Nephron progenitor cell (in vitro differentiated cells): ENCODE measurements around the gene PPIF.

Experiments
- DNase-seq: peaks from one replicate; pipeline ENCODE4 v3.0.0; 2021
- H3K27ac Mint-ChIP-seq: 2 replicates; pipeline ENCODE4 v1.8.0; 2021; ENCODE audit warnings: mild to moderate bottlenecking, moderate library complexity, mixed read lengths
- H3K27me3 Mint-ChIP-seq: 2 replicates; pipeline ENCODE4 v1.8.0; 2021; ENCODE audit warnings: mild to moderate bottlenecking, low read depth, mixed read lengths; ENCODE audit not compliant: poor library complexity
- H3K36me3 Mint-ChIP-seq: 2 replicates; pipeline ENCODE4 v1.8.0; 2021; ENCODE audit warnings: low read depth, mixed read lengths
- H3K4me1 Mint-ChIP-seq: 2 replicates; pipeline ENCODE4 v1.8.0; 2021; ENCODE audit warnings: mixed read lengths
- H3K4me3 Mint-ChIP-seq: 2 replicates; pipeline ENCODE4 v1.8.0; 2021; ENCODE audit warnings: mild to moderate bottlenecking, moderate library complexity, mixed read lengths
- H3K9me3 Mint-ChIP-seq: 2 replicates; pipeline ENCODE4 v1.8.0; 2021; ENCODE audit warnings: mild to moderate bottlenecking, moderate library complexity, mixed read lengths
- TF ChIP-seq, protein P1 (sequence below): fragments of 200-600 bp; sonication (generic); IDR thresholded peaks from 2 replicates; pipeline ENCODE4 v1.5.0; 2021; ENCODE audit warnings: antibody characterized with exemption

The PPIF gene

DNA sequence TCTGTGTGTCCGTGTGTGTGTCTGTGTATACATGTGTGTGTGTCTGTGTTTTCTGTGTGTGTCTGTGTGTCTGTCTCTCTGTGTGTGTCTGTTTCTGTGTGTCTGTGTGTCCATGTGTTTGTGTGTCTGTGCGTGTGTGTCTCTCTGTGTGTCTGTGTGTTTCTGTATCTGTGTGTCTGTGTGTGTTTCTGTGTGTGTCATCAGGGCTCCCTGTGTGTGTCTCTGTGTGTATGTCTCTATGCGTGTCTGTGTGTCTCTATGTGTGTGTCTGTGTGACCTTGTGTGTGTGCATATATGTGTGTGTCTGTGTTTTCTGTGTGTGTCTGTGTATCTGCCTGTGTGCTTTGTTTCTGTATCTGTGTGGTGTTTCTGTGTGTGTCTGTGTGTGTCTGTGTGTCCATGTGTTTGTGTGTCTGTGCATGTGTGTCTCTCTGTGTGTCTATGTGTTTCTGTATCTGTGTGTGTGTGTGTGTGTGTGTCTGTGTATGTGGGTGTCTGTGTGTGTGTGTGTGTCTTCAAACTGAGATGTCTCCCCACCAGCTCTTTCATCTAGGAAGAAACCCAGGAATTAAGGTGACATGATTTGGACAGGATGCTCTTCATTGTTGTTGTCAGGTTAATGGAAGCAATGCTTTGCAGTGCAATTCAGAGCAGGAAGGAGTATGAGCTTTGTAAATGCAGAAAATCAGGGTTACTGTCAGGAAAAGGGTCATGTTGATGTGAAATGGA is 20.7 kb upstream of the PPIF start:
- Mint-ChIP-seq H3K9me3 (no peaks in the 10 kb centered on the region), H3K36me3 (no peaks in the 10 kb centered on the region), H3K27me3 (peaks cover 2% of the 10 kb centered on the region), H3K27ac (no peak overlapping the region), H3K4me1 (peaks cover 7% of the 10 kb centered on the region), H3K4me3 (no peak overlapping the region)
- TF ChIP-seq, protein P1, sequence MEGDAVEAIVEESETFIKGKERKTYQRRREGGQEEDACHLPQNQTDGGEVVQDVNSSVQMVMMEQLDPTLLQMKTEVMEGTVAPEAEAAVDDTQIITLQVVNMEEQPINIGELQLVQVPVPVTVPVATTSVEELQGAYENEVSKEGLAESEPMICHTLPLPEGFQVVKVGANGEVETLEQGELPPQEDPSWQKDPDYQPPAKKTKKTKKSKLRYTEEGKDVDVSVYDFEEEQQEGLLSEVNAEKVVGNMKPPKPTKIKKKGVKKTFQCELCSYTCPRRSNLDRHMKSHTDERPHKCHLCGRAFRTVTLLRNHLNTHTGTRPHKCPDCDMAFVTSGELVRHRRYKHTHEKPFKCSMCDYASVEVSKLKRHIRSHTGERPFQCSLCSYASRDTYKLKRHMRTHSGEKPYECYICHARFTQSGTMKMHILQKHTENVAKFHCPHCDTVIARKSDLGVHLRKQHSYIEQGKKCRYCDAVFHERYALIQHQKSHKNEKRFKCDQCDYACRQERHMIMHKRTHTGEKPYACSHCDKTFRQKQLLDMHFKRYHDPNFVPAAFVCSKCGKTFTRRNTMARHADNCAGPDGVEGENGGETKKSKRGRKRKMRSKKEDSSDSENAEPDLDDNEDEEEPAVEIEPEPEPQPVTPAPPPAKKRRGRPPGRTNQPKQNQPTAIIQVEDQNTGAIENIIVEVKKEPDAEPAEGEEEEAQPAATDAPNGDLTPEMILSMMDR, result no peak
- DNase-seq, result no peak

DNA sequence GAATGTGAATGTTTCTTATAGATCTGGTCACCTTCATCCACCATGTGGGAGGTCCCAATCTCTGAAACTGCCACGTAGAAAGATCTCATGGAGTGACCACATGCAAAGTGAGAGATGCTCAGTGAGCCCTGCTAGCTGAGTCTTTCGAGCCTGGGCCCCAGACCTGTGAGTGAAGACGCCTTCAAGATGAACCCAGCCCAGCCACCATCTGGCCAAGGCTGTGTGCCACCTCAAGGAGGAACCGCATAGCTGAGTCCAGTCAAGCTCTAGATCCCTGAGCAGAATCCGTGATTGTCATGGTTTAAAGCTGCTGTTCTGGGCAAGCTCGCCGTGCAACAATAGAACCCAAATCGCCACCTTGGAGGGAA is 20.2 kb upstream of the PPIF start:
- Mint-ChIP-seq H3K27ac (no peak overlapping the region), H3K4me1 (peaks cover 7% of the 10 kb centered on the region), H3K36me3 (no peaks in the 10 kb centered on the region), H3K9me3 (peaks cover 3% of the 10 kb centered on the region), H3K4me3 (no peak overlapping the region), H3K27me3 (peaks cover 2% of the 10 kb centered on the region)
- no peak for DNase-seq
- TF ChIP-seq, protein P1, result no peak

DNA sequence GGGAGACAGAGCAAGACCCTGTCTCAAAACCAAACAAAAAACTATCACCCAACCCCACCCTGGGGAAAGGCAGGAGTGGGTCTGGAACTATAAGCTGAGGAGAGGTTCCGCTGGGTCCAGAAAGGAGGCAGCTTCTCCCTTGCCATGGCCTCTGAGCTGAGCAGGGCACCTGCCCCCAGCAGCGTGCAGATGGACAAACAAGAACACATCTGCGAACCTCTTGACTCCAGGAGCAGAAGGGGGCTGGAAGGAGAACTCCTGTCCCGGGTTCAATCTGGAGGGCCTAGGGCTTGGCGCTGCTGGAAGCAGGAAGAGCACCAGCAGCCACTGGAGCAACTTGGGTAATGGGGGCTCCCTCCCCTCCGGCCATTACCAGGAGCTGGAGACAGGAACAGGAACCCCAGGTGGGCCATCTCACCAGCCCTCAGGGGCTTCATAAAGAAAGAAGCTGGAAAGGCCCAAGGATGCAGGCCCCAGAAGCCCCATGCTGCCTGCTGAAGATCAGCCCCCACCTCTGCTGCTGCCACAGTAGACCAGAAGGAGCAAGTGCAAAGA is 19.0 kb upstream of the PPIF start:
- TF ChIP-seq, protein P1, result no peak

DNA sequence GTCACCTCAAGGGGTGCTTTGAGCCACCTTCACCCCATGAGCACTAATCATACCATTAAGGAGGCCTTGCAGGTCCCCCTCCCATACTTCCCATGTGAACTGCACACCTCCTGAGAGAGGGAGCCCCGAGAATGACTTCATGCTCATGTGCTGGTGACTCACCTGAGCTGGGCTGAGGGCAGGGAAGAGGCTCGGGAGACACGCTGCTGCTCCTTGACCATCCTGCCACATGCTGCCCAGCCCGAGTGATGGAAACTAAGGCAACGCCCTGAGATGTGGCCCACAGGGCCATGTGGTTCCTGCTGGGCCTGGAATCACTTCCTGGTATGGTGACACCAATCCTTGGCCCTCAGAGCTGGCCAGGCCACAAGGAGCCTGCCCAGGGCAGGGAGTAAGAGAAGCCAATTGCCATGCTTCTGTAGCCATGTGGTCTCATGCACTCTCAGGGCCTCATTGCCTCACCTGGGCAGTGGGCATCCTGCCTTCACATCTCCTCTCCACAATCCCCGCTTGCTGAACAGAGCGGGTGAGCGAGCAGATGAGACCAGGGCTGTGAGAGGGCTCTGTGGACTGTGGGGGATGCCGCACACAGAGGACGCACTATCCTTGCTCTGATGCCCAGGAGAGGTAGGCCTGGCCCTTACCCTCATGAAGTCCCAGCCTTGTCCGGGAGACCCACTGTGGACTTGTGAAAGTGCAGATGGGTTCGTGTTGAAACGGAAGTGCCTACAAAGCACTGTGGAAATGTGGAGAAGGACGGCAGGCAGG is 18.3 kb upstream of the PPIF start:
- no peaks in the 10 kb centered on the region for H3K4me1 Mint-ChIP-seq
- no peak overlapping the region for H3K4me3 Mint-ChIP-seq
- no peaks in the 10 kb centered on the region for H3K36me3 Mint-ChIP-seq
- peaks cover 2% of the 10 kb centered on the region for H3K27me3 Mint-ChIP-seq
- no peak for DNase-seq
- TF ChIP-seq, protein P1, result no peak
- H3K9me3 Mint-ChIP-seq, result peaks cover 8% of the 10 kb centered on the region
- H3K27ac Mint-ChIP-seq, result no peak overlapping the region

More for the DNA sequence above, 19.0 kb upstream of the PPIF start:
- Mint-ChIP-seq H3K36me3 (no peaks in the 10 kb centered on the region), H3K27me3 (peaks cover 2% of the 10 kb centered on the region), H3K9me3 (peaks cover 5% of the 10 kb centered on the region), H3K27ac (no peak overlapping the region), H3K4me3 (no peak overlapping the region), H3K4me1 (peaks cover 4% of the 10 kb centered on the region)
- DNase-seq, result no peak

DNA sequence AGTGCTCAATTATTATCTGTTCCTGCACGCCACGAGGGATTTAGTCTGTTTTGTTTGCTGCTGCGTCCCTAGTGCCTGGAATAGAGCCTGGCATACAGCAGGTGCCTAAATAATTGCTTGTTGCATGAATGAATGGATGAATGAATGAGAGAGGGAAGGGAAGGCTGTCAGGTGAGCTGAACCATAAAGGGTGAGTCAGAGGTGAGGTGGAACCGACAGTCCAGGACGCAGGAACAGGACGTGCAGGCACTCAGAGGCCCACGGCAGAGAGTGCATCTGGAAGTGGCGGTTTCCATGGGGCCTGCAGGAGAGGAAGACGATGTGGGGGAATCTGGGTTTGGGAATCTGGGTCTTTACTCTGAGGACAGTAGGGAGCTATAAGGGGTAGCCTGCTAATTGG is 17.7 kb upstream of the PPIF start:
- TF ChIP-seq, protein P1, result no peak
- Mint-ChIP-seq H3K27me3 (peaks cover 2% of the 10 kb centered on the region), H3K4me3 (no peak overlapping the region), H3K9me3 (peaks cover 11% of the 10 kb centered on the region), H3K4me1 (no peaks in the 10 kb centered on the region), H3K36me3 (no peaks in the 10 kb centered on the region), H3K27ac (no peak overlapping the region)
- no peak for DNase-seq
